Measurements from ENCODE around the gene TMEM220. TPM values are rescaled to one million over a fixed set of nuclear protein-coding genes. Genes with fewer than 3 reads are reported as not detected.

Gene TMEM220
- total RNA-seq, 5 donors from 2014 or later (not counting 1 experiment from before 2014, with no cell fraction given): 1.8 to 4.7 (median 3.5) TPM

- Histone ChIP-seq H3K9me3 (no peaks in the 10 kb centered on the region), H3K27ac (ENCODE audit: low read length) (no peak overlapping the region), H3K36me3 (ENCODE audit: control insufficient read depth in 2 of 2, extremely low read depth in 1 of 2, insufficient read depth in 1 of 2, low read length in 1 of 2) (peaks cover 3 to 42% of the 10 kb centered on the region in 2 donors), H3K4me3 (ENCODE audit: control insufficient read depth in 1 of 2, extremely low read depth in 1 of 2, low read length in 1 of 2) (no peak overlapping the region), H3K4me1 (ENCODE audit: control insufficient read depth in 1 of 2, extremely low read depth in 1 of 2, insufficient read depth in 2 of 2, low read length in 2 of 2) (no peaks in the 10 kb centered on the region), H3K27me3 (replicated peaks in 1 of 2; ENCODE audit: control insufficient read depth in 2 of 2, extremely low read depth in 1 of 2, insufficient read depth in 2 of 2, low read length in 1 of 2) (no peaks in the 10 kb centered on the region)
- CTCF ChIA-PET: no interaction called here
- Mint-ChIP-seq H3K4me1 (peaks cover 9 to 21% (median 15%) of the 10 kb centered on the region in 3 donors), H3K4me3 (no peak overlapping the region), H3K36me3 (peaks cover 36% of the 10 kb centered on the region), H3K9me3 (no peaks in the 10 kb centered on the region), H3K27ac (no peak overlapping the region), H3K27me3 (no peaks in the 10 kb centered on the region)
- DNase-seq (no peak), ATAC-seq (replicated peaks in 1 of 4) (no peak)
- POLR2A ChIA-PET: no interaction called here
- 80% methylated on average over 1 of the region's 2 CpGs for WGBS (ENCODE audit: insufficient coverage)
Observed at GRCh38 chr17:10713318-10713717, 16.5 kb downstream of the TMEM220 start.

GRCh38 chr17:10705727-10706126 is 24.1 kb downstream of the TMEM220 start:
- Mint-ChIP-seq H3K27ac (peak overlapping the region; percentile 4 to 57), H3K4me1 (peaks cover 61 to 68% (median 68%) of the 10 kb centered on the region in 3 donors), H3K9me3 (no peaks in the 10 kb centered on the region), H3K27me3 (no peaks in the 10 kb centered on the region), H3K4me3 (no peak overlapping the region), H3K36me3 (peaks cover 29% of the 10 kb centered on the region)
- Histone ChIP-seq H3K9me3 (no peaks in the 10 kb centered on the region), H3K4me3 (ENCODE audit: control insufficient read depth in 1 of 2, extremely low read depth in 1 of 2, low read length in 1 of 2) (no peak overlapping the region), H3K4me1 (ENCODE audit: control insufficient read depth in 1 of 2, extremely low read depth in 1 of 2, insufficient read depth in 2 of 2, low read length in 2 of 2) (peaks cover 9 to 22% of the 10 kb centered on the region in 2 experiments), H3K27ac (ENCODE audit: low read length) (no peak overlapping the region), H3K27me3 (replicated peaks in 1 of 2; ENCODE audit: control insufficient read depth in 2 of 2, extremely low read depth in 1 of 2, insufficient read depth in 2 of 2, low read length in 1 of 2) (no peaks in the 10 kb centered on the region), H3K36me3 (ENCODE audit: control insufficient read depth in 2 of 2, extremely low read depth in 1 of 2, insufficient read depth in 1 of 2, low read length in 1 of 2) (peaks cover 0 to 56% of the 10 kb centered on the region in 2 donors)
- ATAC-seq (replicated peaks in 1 of 4) (no peak), DNase-seq (no peak)
- ChIA-PET CTCF (interaction anchor here in 1 of 2 donors (0.6 kb wide), 1 partner anchor 38 kb away, joined by 5 read pairs; no protein-coding TSS in a partner anchor), POLR2A (interaction anchor here in 1 of 2 donors (0.6 kb wide), 1 partner anchor 86 kb away, joined by 4 read pairs; no protein-coding TSS in a partner anchor)
- 83% methylated on average over 3 of the region's 5 CpGs for WGBS (ENCODE audit: insufficient coverage)

GRCh38 chr17:10702574-10702973 is 27.2 kb downstream of the TMEM220 start:
- H3K4me1 ChIP-seq (ENCODE audit: control insufficient read depth in 1 of 2, extremely low read depth in 1 of 2, insufficient read depth in 2 of 2, low read length in 2 of 2): peaks cover 25 to 42% of the 10 kb centered on the region in 2 experiments
- DNase-seq (no peak), ATAC-seq (replicated peaks in 1 of 4) (no peak)
- CTCF ChIA-PET: no interaction called here
- no CpG with 5 or more reads among the region's 2 CpGs for WGBS (ENCODE audit: insufficient coverage)
- peak overlapping the region; percentile 25 to 69 (median 55) for H3K4me3 Mint-ChIP-seq
- H3K27me3 ChIP-seq (replicated peaks in 1 of 2; ENCODE audit: control insufficient read depth in 2 of 2, extremely low read depth in 1 of 2, insufficient read depth in 2 of 2, low read length in 1 of 2): no peaks in the 10 kb centered on the region
- POLR2A ChIA-PET: no interaction called here
- H3K4me3 ChIP-seq (ENCODE audit: control insufficient read depth in 1 of 2, extremely low read depth in 1 of 2, low read length in 1 of 2): no peak overlapping the region
- H3K27ac ChIP-seq (ENCODE audit: low read length): no peak overlapping the region
- no peaks in the 10 kb centered on the region for H3K9me3 ChIP-seq
- peaks cover 68 to 74% (median 69%) of the 10 kb centered on the region in 3 donors for H3K4me1 Mint-ChIP-seq
- peak overlapping the region; percentile 84 to 86 for H3K27ac Mint-ChIP-seq
- H3K36me3 Mint-ChIP-seq: peaks cover 14% of the 10 kb centered on the region
- peaks cover 0 to 29% of the 10 kb centered on the region in 2 donors for H3K36me3 ChIP-seq (ENCODE audit: control insufficient read depth in 2 of 2, extremely low read depth in 1 of 2, insufficient read depth in 1 of 2, low read length in 1 of 2)
- H3K9me3 Mint-ChIP-seq: no peaks in the 10 kb centered on the region
- H3K27me3 Mint-ChIP-seq: no peaks in the 10 kb centered on the region

- DNase-seq: peak in 27 of 35 experiments; percentile 3 to 66 (median 30)
- peaks cover 11% of the 10 kb centered on the region for H3K36me3 Mint-ChIP-seq
- CTCF ChIA-PET: interaction anchor here (0.6 to 1.1 kb wide), 5 partner anchors 9 to 143 kb away, joined by 3 to 6 read pairs (median 3); no protein-coding TSS in a partner anchor
- H3K4me3 ChIP-seq (ENCODE audit: control insufficient read depth in 1 of 2, extremely low read depth in 1 of 2, low read length in 1 of 2): peak overlapping the region in 1 of 2 donors; percentile 5
- H3K4me1 ChIP-seq (ENCODE audit: control insufficient read depth in 1 of 2, extremely low read depth in 1 of 2, insufficient read depth in 2 of 2, low read length in 2 of 2): peaks cover 32 to 46% of the 10 kb centered on the region in 2 experiments
- peak overlapping the region; percentile 61 to 93 (median 68) for H3K4me3 Mint-ChIP-seq
- POLR2A ChIA-PET: interaction anchor here (0.6 to 0.7 kb wide), 3 partner anchors 31 to 1290 kb away, joined by 3 to 12 read pairs (median 4); no protein-coding TSS in a partner anchor
- no peaks in the 10 kb centered on the region for H3K9me3 ChIP-seq
- WGBS (ENCODE audit: insufficient coverage): 0% methylated on average over 1 of the region's 1 CpG
- peak overlapping the region; percentile 84 for H3K27ac ChIP-seq (ENCODE audit: low read length)
- peak; percentile 41 to 52 (median 44) for ATAC-seq (replicated peaks in 1 of 4)
- peaks cover 69 to 77% (median 73%) of the 10 kb centered on the region in 3 donors for H3K4me1 Mint-ChIP-seq
- no peaks in the 10 kb centered on the region for H3K27me3 Mint-ChIP-seq
- H3K36me3 ChIP-seq (ENCODE audit: control insufficient read depth in 2 of 2, extremely low read depth in 1 of 2, insufficient read depth in 1 of 2, low read length in 1 of 2): peaks cover 0 to 9% of the 10 kb centered on the region in 2 donors
- H3K27me3 ChIP-seq (replicated peaks in 1 of 2; ENCODE audit: control insufficient read depth in 2 of 2, extremely low read depth in 1 of 2, insufficient read depth in 2 of 2, low read length in 1 of 2): no peaks in the 10 kb centered on the region
- H3K27ac Mint-ChIP-seq: peak overlapping the region; percentile 90
- no peaks in the 10 kb centered on the region for H3K9me3 Mint-ChIP-seq
Observed at GRCh38 chr17:10699856-10700255, 30.0 kb downstream of the TMEM220 start.

GRCh38 chr17:10698096-10698818 is 31.6 kb downstream of the TMEM220 start:
- H3K27me3 Mint-ChIP-seq: no peaks in the 10 kb centered on the region
- H3K27ac ChIP-seq (ENCODE audit: low read length): peak overlapping the region; percentile 84
- ATAC-seq (replicated peaks in 1 of 4) (peak in 1 of 4 experiments; percentile 1), DNase-seq (peak in 1 of 35 experiments; percentile 17)
- ChIA-PET CTCF (no interaction called here), POLR2A (no interaction called here)
- WGBS (ENCODE audit: insufficient coverage): 0% methylated on average over 2 of the region's 18 CpGs
- peaks cover 63 to 72% (median 69%) of the 10 kb centered on the region in 3 donors for H3K4me1 Mint-ChIP-seq
- peak overlapping the region; percentile 91 to 98 for H3K27ac Mint-ChIP-seq
- no peaks in the 10 kb centered on the region for H3K9me3 Mint-ChIP-seq
- H3K36me3 Mint-ChIP-seq: peaks cover 21% of the 10 kb centered on the region
- peak overlapping the region; percentile 87 to 94 for H3K4me3 ChIP-seq (ENCODE audit: control insufficient read depth in 1 of 2, extremely low read depth in 1 of 2, low read length in 1 of 2)
- H3K36me3 ChIP-seq (ENCODE audit: control insufficient read depth in 2 of 2, extremely low read depth in 1 of 2, insufficient read depth in 1 of 2, low read length in 1 of 2): peaks cover under 1 to 10% of the 10 kb centered on the region in 2 donors
- H3K9me3 ChIP-seq: no peaks in the 10 kb centered on the region
- H3K4me1 ChIP-seq (ENCODE audit: control insufficient read depth in 1 of 2, extremely low read depth in 1 of 2, insufficient read depth in 2 of 2, low read length in 2 of 2): peaks cover 32 to 42% of the 10 kb centered on the region in 2 experiments
- no peaks in the 10 kb centered on the region for H3K27me3 ChIP-seq (replicated peaks in 1 of 2; ENCODE audit: control insufficient read depth in 2 of 2, extremely low read depth in 1 of 2, insufficient read depth in 2 of 2, low read length in 1 of 2)
- peak overlapping the region; percentile 93 to 96 (median 93) for H3K4me3 Mint-ChIP-seq

GRCh38 chr17:10697092-10698081 is 32.4 kb downstream of the TMEM220 start, which contains the start of the genes ADPRM and SCO1:
TSS of gene ADPRM (plus strand) at chr17:10697594. CDS start at chr17:10704927, 7,333 bp downstream.
TSS of gene SCO1 (minus strand) at chr17:10697533. CDS start at chr17:10697507, 26 bp downstream.
- H3K27ac Mint-ChIP-seq: peak within 1 kb of the TSS; percentile 91 to 98
- peak within 1 kb of the TSS; percentile 93 to 96 (median 93) for H3K4me3 Mint-ChIP-seq
- peak within 1 kb of the TSS; percentile 84 for H3K27ac ChIP-seq (ENCODE audit: low read length)
- peaks cover 63 to 69% (median 69%) of the 10 kb centered on the region in 3 donors for H3K4me1 Mint-ChIP-seq
- H3K4me3 ChIP-seq (ENCODE audit: control insufficient read depth in 1 of 2, extremely low read depth in 1 of 2, low read length in 1 of 2): peak within 1 kb of the TSS; percentile 87 to 94
- no peaks in the 10 kb centered on the region for H3K9me3 Mint-ChIP-seq
- under 1% methylated on average over 70 of the region's 84 CpGs for WGBS (ENCODE audit: insufficient coverage)
- H3K9me3 ChIP-seq: no peaks in the 10 kb centered on the region
- no peaks in the 10 kb centered on the region for H3K27me3 ChIP-seq (replicated peaks in 1 of 2; ENCODE audit: control insufficient read depth in 2 of 2, extremely low read depth in 1 of 2, insufficient read depth in 2 of 2, low read length in 1 of 2)
- ChIA-PET POLR2A (no interaction called here), CTCF (no interaction called here)
- H3K36me3 Mint-ChIP-seq: peaks cover 30% of the 10 kb centered on the region
- peaks cover 2 to 16% of the 10 kb centered on the region in 2 donors for H3K36me3 ChIP-seq (ENCODE audit: control insufficient read depth in 2 of 2, extremely low read depth in 1 of 2, insufficient read depth in 1 of 2, low read length in 1 of 2)
- peaks cover 29 to 38% of the 10 kb centered on the region in 2 experiments for H3K4me1 ChIP-seq (ENCODE audit: control insufficient read depth in 1 of 2, extremely low read depth in 1 of 2, insufficient read depth in 2 of 2, low read length in 2 of 2)
- ATAC-seq (replicated peaks in 1 of 4): peak; percentile 92 to 94 (median 92)
- DNase-seq: peak; percentile 76 to 92 (median 87)
- no peaks in the 10 kb centered on the region for H3K27me3 Mint-ChIP-seq
